A673 (cell line): ENCODE data around the gene LRRC17.

Experiments used
- CTCF ChIP-seq: fragments of 300-800, 200-600 bp; sonication (generic); conservative IDR thresholded peaks from 2 replicates; pipeline ENCODE4 v1.5.1; 2017; ENCODE audit warnings: low read depth, mild to moderate bottlenecking, antibody characterized with exemption, low read length, moderate library complexity, mixed read lengths
- EZH2 ChIP-seq: fragments of 200-600 bp; sonication (generic); IDR thresholded peaks from 2 replicates; pipeline ENCODE4 v1.6.1; 2017; ENCODE audit warnings: borderline replicate concordance, low read depth, mild to moderate bottlenecking, mixed read lengths, antibody characterized with exemption, low read length; ENCODE audit not compliant: poor library complexity, severe bottlenecking

DNA sequence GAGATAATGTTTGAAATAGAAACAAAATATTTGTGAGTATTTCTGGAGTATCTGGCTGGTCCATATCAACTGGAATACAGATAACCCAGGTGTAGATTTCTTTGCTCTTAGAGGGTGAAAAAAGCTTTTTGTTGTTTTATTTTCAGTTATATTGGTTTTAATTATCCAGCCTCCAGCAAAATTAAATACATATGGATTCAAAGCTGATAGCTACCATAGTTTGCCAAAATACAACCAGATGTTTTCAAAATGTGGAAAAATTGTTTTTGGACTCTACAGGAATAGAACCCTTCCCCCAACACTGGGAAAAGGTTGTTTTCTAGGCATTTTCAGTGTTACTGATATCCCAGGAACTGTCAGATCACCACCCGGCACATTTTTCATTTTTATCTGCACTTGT is 30.1 kb downstream of the LRRC17 start:
- TF ChIP-seq CTCF, result no peak
- TF ChIP-seq EZH2, result no peak
